A549 (cell line): ENCODE results near the gene ZNF385A. TPM values are rescaled to one million over a fixed set of nuclear protein-coding genes. Genes with fewer than 3 reads are reported as not detected.

ENCODE experiments used
- ATAC-seq, 2 experiments: fragments of 200-7000 bp in 1 of 2; fragments of >200 bp in 1 of 2; cut with Nextera tagmentation in 1 of 2; cut with Tn5 transposase in 1 of 2; 3 replicates each; pipeline versions ENCODE4 v1.8.0 to v1.9.1; 2018 to 2020; ENCODE audit warnings: mild to moderate bottlenecking in 1 of 2, moderate library complexity in 1 of 2
- CTCF ChIA-PET: fragments of 300-600 bp; sonication (Branson Sonifier 250); formaldehyde crosslinking; extraction: SDS; loops from one replicate; lab custom pipeline; 2021; ENCODE audit warnings: antibody characterized with exemption, inconsistent platforms; lab: Yijun Ruan, JAX
- POLR2A ChIA-PET: fragments of 350-600 bp; formaldehyde crosslinking; extraction: SDS; loops from one replicate; lab custom pipeline; 2021; ENCODE audit warnings: antibody characterized with exemption, inconsistent platforms; lab: Yijun Ruan, JAX
- DNase-seq, 2 experiments: peaks; one replicate each; pipeline versions ENCODE4 v3.0.0 to v3.0.0-alpha.2; 2011 to 2016; ENCODE audit warnings: low read depth in 1 of 2, low spot score in 1 of 2
- FAIRE-seq: peaks from 2 replicates; lab custom pipeline; 2011; peaks lifted over from hg19 to GRCh38; lab: Jason Lieb, UNC
- H3K27ac ChIP-seq, 2 experiments: fragments of >200 bp; sonication (Bioruptor Twin); formaldehyde crosslinking; 3 replicates each; pipeline ENCODE4 v1.5.1; 2016 to 2017
- H3K4me1 ChIP-seq: fragments of >200 bp; sonication (Bioruptor Twin); formaldehyde crosslinking; 3 replicates; pipeline ENCODE4 v1.6.1; 2016
- H3K4me2 ChIP-seq: fragments of >200 bp; sonication (Bioruptor Twin); formaldehyde crosslinking; 3 replicates; pipeline ENCODE4 v1.6.1; 2016
- H3K4me3 ChIP-seq: fragments of >200 bp; sonication (Bioruptor Twin); formaldehyde crosslinking; 3 replicates; pipeline ENCODE4 v1.5.1; 2016
- H3K9me3 ChIP-seq: fragments of >200 bp; sonication (Bioruptor Twin); formaldehyde crosslinking; 3 replicates; pipeline ENCODE4 v1.6.1; 2016
- BHLHE40 ChIP-seq: IDR thresholded peaks from 2 replicates; pipeline ENCODE4 v1.6.1; 2012; ENCODE audit warnings: low read depth, low read length, inconsistent platforms
- CEBPB ChIP-seq, 2 experiments: fragments of >200 bp in 1 of 2; sonication (Bioruptor Twin) in 1 of 2; formaldehyde crosslinking in 1 of 2; IDR thresholded peaks; 2 replicates each; pipeline ENCODE4 v1.6.1; 2012 to 2016
- ELK1 ChIP-seq: fragments of 150-350 bp; IDR thresholded peaks from 2 replicates; pipeline ENCODE4 v1.6.1; 2014; ENCODE audit warnings: low read depth, mild to moderate bottlenecking, low read length
- EP300 ChIP-seq, 2 experiments: fragments of >200 bp; sonication (Bioruptor Twin); formaldehyde crosslinking; IDR thresholded peaks; 2 replicates in 1 of 2; 3 replicates in 1 of 2; pipeline ENCODE4 v1.6.1; 2016 to 2017
- ESRRA ChIP-seq: fragments of 150-350 bp; IDR thresholded peaks from 2 replicates; pipeline ENCODE4 v1.6.1; 2014; ENCODE audit warnings: mild to moderate bottlenecking, low read length, borderline replicate concordance
- FOSL2 ChIP-seq, 2 experiments: fragments of 450-650 bp in 1 of 2; fragments of >200 bp in 1 of 2; sonication (Bioruptor Twin) in 1 of 2; formaldehyde crosslinking; IDR thresholded peaks; 2 replicates each; pipeline versions ENCODE4 v1.5.0 to v1.6.1; 2016 to 2020; ENCODE audit warnings: mild to moderate bottlenecking in 1 of 2, moderate library complexity in 1 of 2
- FOXS1 ChIP-seq: fragments of 250-450 bp; sonication (Bioruptor Pico); IDR thresholded peaks from 2 replicates; pipeline ENCODE4 v1.5.0; 2020; ENCODE audit warnings: mild to moderate bottlenecking, moderate library complexity
- HMGXB4 ChIP-seq: fragments of 250-450 bp; sonication (Bioruptor Pico); IDR thresholded peaks from 2 replicates; pipeline ENCODE4 v1.5.0; 2021; ENCODE audit warnings: mild to moderate bottlenecking, moderate library complexity, borderline replicate concordance
- HOXB5 ChIP-seq: fragments of 250-450 bp; sonication (Bioruptor Pico); IDR thresholded peaks from 2 replicates; pipeline ENCODE4 v1.5.0; 2020; ENCODE audit warnings: mild to moderate bottlenecking, moderate library complexity
- JUNB ChIP-seq: fragments of >200 bp; sonication (Bioruptor Twin); formaldehyde crosslinking; IDR thresholded peaks from 2 replicates; pipeline ENCODE4 v1.6.1; 2016
- KDM1A ChIP-seq: fragments of 200-600 bp; sonication (generic); IDR thresholded peaks from 2 replicates; pipeline ENCODE4 v1.6.1; 2016; ENCODE audit warnings: low read depth, mild to moderate bottlenecking
- KDM5A ChIP-seq: fragments of 200-600 bp; sonication (generic); IDR thresholded peaks from 2 replicates; pipeline ENCODE4 v1.6.1; 2016; ENCODE audit warnings: antibody characterized with exemption, mild to moderate bottlenecking
- MAZ ChIP-seq: fragments of 150-350 bp; IDR thresholded peaks from 2 replicates; pipeline ENCODE4 v1.6.1; 2014; ENCODE audit warnings: antibody characterized with exemption, low read depth, low read length, borderline replicate concordance
- MYC ChIP-seq: IDR thresholded peaks from 2 replicates; pipeline ENCODE4 v1.6.1; 2012; ENCODE audit warnings: mild to moderate bottlenecking, inconsistent platforms, low read length, improper control_type of control experiment, borderline replicate concordance
- NFE2L2 ChIP-seq: fragments of 150-350 bp; conservative IDR thresholded peaks from 2 replicates; pipeline ENCODE4 v1.6.1; 2014; ENCODE audit warnings: low read length
- NPAS2 ChIP-seq: fragments of 250-450 bp; sonication (Bioruptor Pico); IDR thresholded peaks from 2 replicates; pipeline ENCODE4 v1.8.0; 2022; ENCODE audit warnings: mild to moderate bottlenecking, moderate library complexity, borderline replicate concordance
- NR3C1 ChIP-seq: fragments of >200 bp; sonication (Bioruptor Twin); formaldehyde crosslinking; IDR thresholded peaks from 3 replicates; pipeline ENCODE4 v1.6.1; 2017
- PBX3 ChIP-seq: IDR thresholded peaks from 2 replicates; pipeline ENCODE4 v1.6.1; 2012
- POLR2A ChIP-seq: IDR thresholded peaks from 2 replicates; pipeline ENCODE4 v1.6.1; 2012; ENCODE audit warnings: mild to moderate bottlenecking, low read length
- POLR2AphosphoS2 ChIP-seq: conservative IDR thresholded peaks from 2 replicates; pipeline ENCODE4 v1.6.1; 2012; ENCODE audit warnings: low read length, improper control_type of control experiment, inconsistent platforms
- RAD21 ChIP-seq, 2 experiments: fragments of >200 bp in 1 of 2; sonication (Bioruptor Twin) in 1 of 2; formaldehyde crosslinking in 1 of 2; IDR thresholded peaks in 1 of 2; conservative IDR thresholded peaks in 1 of 2; 2 replicates in 1 of 2; 3 replicates in 1 of 2; pipeline ENCODE4 v1.6.1; 2012 to 2018; ENCODE audit warnings: inconsistent platforms in 1 of 2
- RARB ChIP-seq: fragments of 250-450 bp; sonication (Bioruptor Pico); IDR thresholded peaks from 2 replicates; pipeline ENCODE4 v1.8.0; 2021; ENCODE audit warnings: mild to moderate bottlenecking, moderate library complexity
- REST ChIP-seq: fragments of 200-600 bp; sonication (generic); IDR thresholded peaks from 2 replicates; pipeline ENCODE4 v1.6.1; 2016; ENCODE audit warnings: antibody characterized with exemption, mild to moderate bottlenecking, moderate library complexity
- RFX5 ChIP-seq: fragments of 450-650 bp; IDR thresholded peaks from 2 replicates; pipeline ENCODE4 v1.7.1; 2014; ENCODE audit warnings: antibody characterized with exemption, mild to moderate bottlenecking, moderate library complexity
- RNF2 ChIP-seq: fragments of 200-600 bp; sonication (generic); IDR thresholded peaks from 2 replicates; pipeline ENCODE4 v1.6.1; 2016; ENCODE audit warnings: low read depth, mild to moderate bottlenecking, antibody characterized with exemption, moderate library complexity, borderline replicate concordance
- SMC3 ChIP-seq: fragments of >200 bp; sonication (Bioruptor Twin); formaldehyde crosslinking; IDR thresholded peaks from 3 replicates; pipeline ENCODE4 v1.6.1; 2018; ENCODE audit warnings: inconsistent platforms
- SREBF2 ChIP-seq: fragments of 450-650 bp; IDR thresholded peaks from 2 replicates; pipeline ENCODE4 v1.6.1; 2014; ENCODE audit warnings: mild to moderate bottlenecking, moderate library complexity
- ZFP36 ChIP-seq: fragments of 450-650 bp; IDR thresholded peaks from 2 replicates; pipeline ENCODE4 v1.6.1; 2014; ENCODE audit warnings: borderline replicate concordance; ENCODE audit not compliant: partially characterized antibody
- ZNF302 ChIP-seq: fragments of 250-450 bp; sonication (Bioruptor Pico); IDR thresholded peaks from 2 replicates; pipeline ENCODE4 v1.9.0; 2021; ENCODE audit warnings: inconsistent platforms, mild to moderate bottlenecking, moderate library complexity
- WGBS: methylation state at CpG from one replicate; pipeline ENCODE4 v1.1.6; 2017; ENCODE audit errors: missing lambda C conversion rate; 5-methylcytosine and 5-hydroxymethylcytosine counted together
- polyA plus RNA-seq, 4 experiments: library from polyadenylated mRNA; depleted of rRNA in 3 of 4; stranded (reverse); fragments of >200 nt; fragmentation: RNase III in 1 of 4; extraction: RNeasy Plus Mini Kit Qiagen cat#74134 plus additional on column Dnase treatment in 1 of 4; gene quantifications; 2 replicates in 3 of 4; 3 replicates in 1 of 4; pipeline ENCODE4 v1.2.3, GENCODE V29; 2011 to 2017

Gene ZNF385A
- polyA plus RNA-seq, 2 of the 4 experiments (the other 2 are of a cell fraction), result 1.8 to 14.9 TPM

GRCh38 chr12:54426690-54427089, 42.2 kb upstream of the ZNF385A start:
- DNase-seq, result no peak
- no peak overlapping the region for H3K4me3 ChIP-seq
- no peak overlapping the region for H3K4me2 ChIP-seq
- TF ChIP-seq KDM1A (no peak), KDM5A (no peak), NPAS2 (CRISPR knock-in tag) (no peak), RAD21 (conservative IDR thresholded peaks at IDR 0.05 in 1 of 2, IDR thresholded peaks at IDR 0.05 in 1 of 2) (no peak), HMGXB4 (CRISPR knock-in tag) (no peak), FOXS1 (CRISPR knock-in tag) (no peak)
- FAIRE-seq, result no peak
- POLR2A ChIA-PET, result no interaction called here
- WGBS, result 61% methylated on average over 3 of the region's 3 CpGs
- CTCF ChIA-PET, result interaction anchor here (0.6 to 47.9 kb wide), 3 partner anchors 13 to 207 kb away, joined by 3 to 1279 read pairs (median 97); no protein-coding TSS in a partner anchor
- H3K4me1 ChIP-seq, result peaks cover 37% of the 10 kb centered on the region
- ATAC-seq, result no peak
- H3K27ac ChIP-seq, result no peak overlapping the region
- H3K9me3 ChIP-seq, result no peaks in the 10 kb centered on the region

DNA sequence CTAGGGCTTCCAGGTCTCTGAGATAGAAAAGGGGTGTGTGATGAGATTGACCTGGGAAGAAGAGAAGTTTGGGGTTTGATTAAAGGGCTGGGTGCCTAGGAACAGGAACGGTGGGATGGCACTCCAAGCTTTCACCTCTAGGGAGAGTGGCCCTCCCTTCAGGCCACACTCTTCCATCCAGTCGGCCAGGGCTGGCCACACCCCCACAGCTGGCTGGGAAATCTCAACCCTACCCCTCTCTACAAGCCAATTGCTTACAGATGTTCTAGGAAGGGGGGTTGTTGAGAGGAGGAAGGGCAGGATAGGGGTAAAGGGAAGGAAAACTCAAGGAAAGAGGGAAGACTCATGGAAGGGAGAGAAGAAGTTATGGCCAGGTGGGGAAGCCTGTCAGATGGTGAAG, 41.2 kb upstream of the ZNF385A start:
- ChIA-PET POLR2A (no interaction called here), CTCF (interaction anchor here (0.9 to 47.9 kb wide), 7 partner anchors 9 to 46 kb away, joined by 3 to 1279 read pairs (median 5); no protein-coding TSS in a partner anchor)
- ATAC-seq, result no peak
- H3K27ac ChIP-seq, result no peak overlapping the region
- 19% methylated on average over 2 of the region's 2 CpGs for WGBS
- peaks cover 46% of the 10 kb centered on the region for H3K4me1 ChIP-seq
- H3K4me3 ChIP-seq, result no peak overlapping the region
- no peak overlapping the region for H3K4me2 ChIP-seq
- TF ChIP-seq HOXB5 (no peak), RARB (CRISPR knock-in tag) (no peak), POLR2A (no peak), RAD21 (conservative IDR thresholded peaks at IDR 0.05 in 1 of 2, IDR thresholded peaks at IDR 0.05 in 1 of 2) (no peak), RNF2 (no peak), POLR2AphosphoS2 (no peak), NFE2L2 (no peak), ZFP36 (no peak), KDM1A (no peak), NR3C1 (no peak), ELK1 (no peak), ZNF302 (no peak), CEBPB (IDR thresholded peaks at IDR 0.05) (no peak), BHLHE40 (no peak), SMC3 (no peak), JUNB (no peak), EP300 (IDR thresholded peaks at IDR 0.05) (no peak)
- H3K9me3 ChIP-seq, result no peaks in the 10 kb centered on the region
- DNase-seq, result no peak
- no peak for FAIRE-seq

DNA sequence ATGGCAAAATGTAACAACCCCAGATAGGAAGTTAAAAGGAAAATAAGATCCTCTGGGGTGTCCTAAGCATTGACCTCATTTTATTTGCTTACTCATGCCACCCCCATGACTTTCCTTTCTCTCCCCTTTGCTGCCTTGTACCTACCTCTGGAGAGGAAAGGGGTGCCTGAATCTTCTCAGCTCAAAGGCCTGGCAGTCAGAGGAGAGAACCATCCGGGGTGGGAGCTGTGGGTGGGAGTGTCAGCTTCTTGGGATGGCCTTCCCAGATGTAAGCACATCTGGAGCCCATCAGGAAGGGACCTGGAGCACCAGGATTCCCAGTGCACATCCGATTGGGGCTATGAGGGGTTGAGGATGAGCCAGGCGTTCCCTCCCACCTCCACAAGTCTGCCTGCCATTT, 39.7 kb upstream of the ZNF385A start:
- Histone ChIP-seq H3K4me1 (peaks cover 58% of the 10 kb centered on the region), H3K27ac (peak overlapping the region; percentile 94 to 99; a peak in 5 of 6 replicates), H3K4me3 (no peak overlapping the region), H3K4me2 (peak overlapping the region; percentile 81), H3K9me3 (no peaks in the 10 kb centered on the region)
- ChIA-PET CTCF (interaction anchor here (1.0 to 47.9 kb wide), 9 partner anchors 9 to 44 kb away, joined by 3 to 1279 read pairs (median 5); no protein-coding TSS in a partner anchor), POLR2A (no interaction called here)
- DNase-seq (no peak), FAIRE-seq (no peak), ATAC-seq (no peak)
- WGBS, result 74% methylated on average over 3 of the region's 3 CpGs
- TF ChIP-seq FOSL2 (IDR thresholded peaks at IDR 0.05), result no peak
- no peak for TF ChIP-seq FOSL2 (CRISPR knock-in tag; IDR thresholded peaks at IDR 0.05)
- TF ChIP-seq REST, result no peak
- no peak for TF ChIP-seq MAZ
- no peak for TF ChIP-seq RFX5
- no peak for TF ChIP-seq SREBF2
- TF ChIP-seq NPAS2 (CRISPR knock-in tag), result no peak
- TF ChIP-seq MYC, result no peak
- no peak for TF ChIP-seq FOXS1 (CRISPR knock-in tag)
- no peak for TF ChIP-seq PBX3
- no peak for TF ChIP-seq ESRRA
